Stimulated activated CD4-positive, alpha-beta T cell treated with anti-CD3 and anti-CD28 coated beads, Interleukin-4, amount 100 ng/mL, for 1 hour (primary cell): ENCODE data around the gene TRIM67.
A peak's percentile ranks its signal among the peaks of the same experiment; 100 is the strongest.

Source experiments
- DNase-seq: peaks from one replicate; pipeline ENCODE4 v3.0.0-alpha.2; 2020

Gene TRIM67

GRCh38 chr1:231159202-231159962 is 2.5 kb upstream of the TRIM67 start:
- DNase-seq: no peak

GRCh38 chr1:231159963-231160761 is 1.7 kb upstream of the TRIM67 start:
- DNase-seq: no peak

- no peak for DNase-seq
These were observed 777 bp upstream of the TRIM67 start for GRCh38 chr1:231160895-231161666.

- peak; percentile 42 for DNase-seq
These were observed 575 bp downstream of the TRIM67 start for GRCh38 chr1:231162297-231162969.

- DNase-seq: no peak
These were observed 1.3 kb downstream of the TRIM67 start for GRCh38 chr1:231162970-231163829.

GRCh38 chr1:231163830-231164427 is 2.1 kb downstream of the TRIM67 start:
- no peak for DNase-seq

- no peak for DNase-seq
These were observed 3.5 kb downstream of the TRIM67 start for GRCh38 chr1:231165371-231165770.

GRCh38 chr1:231166398-231166797 is 4.5 kb downstream of the TRIM67 start:
- DNase-seq: no peak

- DNase-seq: no peak
These were observed 9.0 kb downstream of the TRIM67 start for GRCh38 chr1:231170875-231171274.

GRCh38 chr1:231171623-231172197 is 9.9 kb downstream of the TRIM67 start:
- DNase-seq: no peak

- no peak for DNase-seq
These were observed 10.6 kb downstream of the TRIM67 start for GRCh38 chr1:231172411-231172810.

GRCh38 chr1:231176421-231176820 is 14.6 kb downstream of the TRIM67 start:
- no peak for DNase-seq

- DNase-seq: no peak
These were observed 15.4 kb downstream of the TRIM67 start for GRCh38 chr1:231177226-231177625.

- DNase-seq: no peak
These were observed 16.1 kb downstream of the TRIM67 start for GRCh38 chr1:231177936-231178335.

- DNase-seq: no peak
These were observed 17.1 kb downstream of the TRIM67 start for GRCh38 chr1:231178970-231179369.

- no peak for DNase-seq
These were observed 18.2 kb downstream of the TRIM67 start for GRCh38 chr1:231180034-231180433.

GRCh38 chr1:231181271-231181670 is 19.4 kb downstream of the TRIM67 start:
- DNase-seq: no peak

- DNase-seq: no peak
These were observed 20.5 kb downstream of the TRIM67 start for GRCh38 chr1:231182317-231182716.

- no peak for DNase-seq
These were observed 22.1 kb downstream of the TRIM67 start for GRCh38 chr1:231183639-231184590.

GRCh38 chr1:231184891-231185290 is 23.0 kb downstream of the TRIM67 start:
- no peak for DNase-seq
